Stimulated activated CD8-positive, alpha-beta memory T cell treated with anti-CD3 and anti-CD28 coated beads, Interleukin-15, amount 100 ng/mL, for 24 hours (primary cell): Measurements from ENCODE around the gene KMT2C.

Experiments
- DNase-seq: peaks from one replicate; pipeline ENCODE4 v3.0.0-alpha.2; 2020; ENCODE audit warnings: low read depth

KMT2C gene

GRCh38 chr7:152106990-152107389 is 328.8 kb downstream of the KMT2C start:
- DNase-seq, result no peak

GRCh38 chr7:152105205-152105604 is 330.6 kb downstream of the KMT2C start:
- no peak for DNase-seq

DNA sequence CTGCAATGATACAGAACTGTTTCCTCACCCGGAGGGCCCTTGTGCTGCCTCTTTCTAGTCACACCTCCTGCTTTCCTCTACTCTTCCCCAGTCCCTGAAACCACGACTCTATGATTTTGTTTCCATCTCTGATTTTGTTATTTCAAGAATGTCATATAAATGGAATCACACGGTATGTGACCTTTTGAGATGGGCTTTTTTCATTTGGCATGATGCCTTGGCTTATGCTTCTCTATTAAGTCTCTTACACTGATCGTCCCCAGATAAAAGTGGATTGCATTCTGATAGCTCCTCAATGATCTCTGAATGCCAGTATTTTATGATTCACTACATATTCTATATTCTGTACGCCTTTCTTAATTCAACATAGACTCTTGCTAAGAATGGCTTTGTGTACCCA is 332.1 kb downstream of the KMT2C start:
- DNase-seq, result no peak

DNA sequence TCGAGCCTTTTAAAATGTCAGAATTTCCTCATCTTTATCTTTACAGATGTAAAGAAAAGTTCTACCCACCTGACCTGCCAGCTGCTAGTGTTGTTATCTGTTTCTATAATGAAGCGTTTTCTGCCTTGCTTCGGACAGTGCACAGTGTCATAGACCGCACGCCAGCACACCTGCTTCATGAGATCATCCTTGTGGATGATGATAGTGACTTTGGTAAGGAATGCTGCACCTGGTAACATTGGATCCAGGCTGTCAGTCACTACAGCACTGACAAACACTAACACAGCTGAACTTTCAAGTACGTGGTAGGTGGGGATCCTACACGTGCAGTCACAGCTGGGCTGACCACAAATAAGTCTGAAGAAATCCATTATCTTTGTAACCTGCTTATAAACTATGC is 332.7 kb downstream of the KMT2C start:
- DNase-seq, result no peak

GRCh38 chr7:152097330-152097729 is 338.5 kb downstream of the KMT2C start:
- no peak for DNase-seq

DNA sequence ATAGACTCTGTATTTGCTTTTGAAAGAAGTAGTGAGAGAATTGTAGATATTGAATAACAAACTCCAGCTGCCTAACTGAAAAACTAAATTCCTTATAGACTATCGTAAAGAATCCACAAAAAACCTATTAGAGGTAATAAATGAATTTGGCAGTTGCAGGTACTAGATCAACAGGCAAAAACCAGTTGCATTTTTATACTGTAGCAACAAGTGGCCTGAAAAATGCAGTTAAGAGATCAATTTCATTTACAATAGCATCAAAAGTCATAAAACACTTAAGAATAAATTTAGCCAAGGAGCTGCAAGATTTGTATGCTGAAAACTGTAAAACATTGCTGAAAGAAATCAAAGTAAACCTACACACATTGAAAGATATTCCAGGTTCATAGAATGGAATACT is 340.0 kb downstream of the KMT2C start:
- DNase-seq, result no peak

GRCh38 chr7:152093717-152094116 is 342.1 kb downstream of the KMT2C start:
- DNase-seq, result no peak

- DNase-seq, result no peak
Observed at GRCh38 chr7:152090747-152091146, 345.1 kb downstream of the KMT2C start.

- no peak for DNase-seq
Observed at GRCh38 chr7:152089183-152089582, 346.6 kb downstream of the KMT2C start.

GRCh38 chr7:152086513-152086912 is 349.3 kb downstream of the KMT2C start:
- no peak for DNase-seq

DNA sequence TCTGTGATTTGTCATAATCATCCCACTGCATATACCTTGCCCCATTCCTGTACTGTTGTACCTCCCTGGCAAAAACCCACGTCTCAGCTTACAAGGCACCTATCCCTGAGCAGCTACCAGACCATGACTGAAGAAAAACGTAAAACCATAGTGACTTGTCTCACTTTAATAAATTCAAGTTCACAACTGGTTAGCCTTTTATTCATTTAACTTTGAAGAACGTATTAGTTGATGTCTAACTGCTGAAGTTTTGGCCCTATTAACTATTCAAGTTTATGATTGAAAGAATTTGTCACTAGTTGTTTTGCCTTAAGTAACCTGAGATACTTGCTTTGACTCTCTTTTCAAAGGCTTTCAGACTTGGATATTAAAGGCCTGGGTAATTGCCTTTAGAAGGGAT is 350.7 kb downstream of the KMT2C start:
- no peak for DNase-seq
